GM12873 (cell line): ENCODE measurements around the gene IPO7.

Experiments
- CTCF ChIP-seq: IDR thresholded peaks from 2 replicates; pipeline ENCODE4 v1.5.1; 2012; ENCODE audit warnings: low read depth, mild to moderate bottlenecking, moderate library complexity, low read length, control low read depth; ENCODE audit not compliant: insufficient read depth; ENCODE audit errors: missing control alignments

IPO7 gene

GRCh38 chr11:9384535-9385326, at the start of gene IPO7:
Gene IPO7, plus strand, starts transcription at chr11:9384652. Its CDS starts 112 bp downstream, at chr11:9384764.
- TF ChIP-seq CTCF, result peak; percentile 25

GRCh38 chr11:9341638-9342178, 42.7 kb upstream of the IPO7 start:
- TF ChIP-seq CTCF, result no peak

- TF ChIP-seq CTCF, result no peak
Measured at GRCh38 chr11:9344061-9344680, 40.3 kb upstream of the IPO7 start.

- TF ChIP-seq CTCF, result no peak
Measured at GRCh38 chr11:9347100-9347499, 37.4 kb upstream of the IPO7 start.

- TF ChIP-seq CTCF, result no peak
Measured at GRCh38 chr11:9351321-9351881, 33.1 kb upstream of the IPO7 start.

GRCh38 chr11:9357041-9357440, 27.4 kb upstream of the IPO7 start:
- TF ChIP-seq CTCF, result no peak

GRCh38 chr11:9362393-9362863, 22.0 kb upstream of the IPO7 start:
- TF ChIP-seq CTCF, result no peak
